HG02973 (cell line): Measurements from ENCODE around the gene RPS6KL1.

Source experiments
- ATAC-seq: cut with Tn5 transposase; IDR thresholded peaks from one replicate; pipeline ENCODE4 v1.9.1; 2021; ENCODE audit warnings: moderate library complexity; ENCODE audit not compliant: unreplicated experiment

The RPS6KL1 gene

GRCh38 chr14:74890262-74890661, 32.8 kb downstream of the RPS6KL1 start:
- no peak for ATAC-seq

- ATAC-seq = no peak
These were observed 34.6 kb downstream of the RPS6KL1 start for GRCh38 chr14:74888164-74889158.

GRCh38 chr14:74886001-74886400, 37.1 kb downstream of the RPS6KL1 start:
- ATAC-seq = no peak

GRCh38 chr14:74882103-74882920, 40.7 kb downstream of the RPS6KL1 start:
- peak; percentile 30 for ATAC-seq

GRCh38 chr14:74881431-74882102, 41.5 kb downstream of the RPS6KL1 start, which contains the start of gene DLST:
TSS of gene DLST (plus strand) at chr14:74881916. CDS start at chr14:74881954, 38 bp downstream.
- peak; percentile 88 for ATAC-seq

GRCh38 chr14:74879427-74880182, 43.5 kb downstream of the RPS6KL1 start:
- ATAC-seq = no peak

GRCh38 chr14:74875941-74876913, 46.8 kb downstream of the RPS6KL1 start, which contains the start of gene PROX2:
TSS of gene PROX2 (minus strand) at chr14:74876145. CDS start at chr14:74863834, 12,311 bp downstream.
- no peak for ATAC-seq

GRCh38 chr14:74875204-74875603, 47.9 kb downstream of the RPS6KL1 start:
- no peak for ATAC-seq

- no peak for ATAC-seq
These were observed 51.2 kb downstream of the RPS6KL1 start for GRCh38 chr14:74871819-74872218.

- no peak for ATAC-seq
These were observed 54.3 kb downstream of the RPS6KL1 start for GRCh38 chr14:74868739-74869138.

GRCh38 chr14:74867673-74868072, 55.4 kb downstream of the RPS6KL1 start:
- ATAC-seq = no peak

- ATAC-seq = no peak
These were observed 56.2 kb downstream of the RPS6KL1 start for GRCh38 chr14:74866708-74867389.

- no peak for ATAC-seq
These were observed 57.9 kb downstream of the RPS6KL1 start for GRCh38 chr14:74865156-74865555.

GRCh38 chr14:74864198-74864597, 58.9 kb downstream of the RPS6KL1 start:
- no peak for ATAC-seq

- ATAC-seq = no peak
These were observed 59.8 kb downstream of the RPS6KL1 start for GRCh38 chr14:74863274-74863673.

- no peak for ATAC-seq
These were observed 61.3 kb downstream of the RPS6KL1 start for GRCh38 chr14:74861734-74862090.

GRCh38 chr14:74860899-74861733, 61.9 kb downstream of the RPS6KL1 start:
- ATAC-seq = no peak
